Fibroblast of lung (primary cell): Measurements from ENCODE around the gene TAS2R19.
"Not testable (repeated sequence)": the region's sequence is repeated elsewhere in the genome, so short reads cannot be mapped to it uniquely, and the experiment has no call there.

Experiments
- CTCF ChIP-seq, 2 donors: IDR thresholded peaks in 1 of 2; conservative IDR thresholded peaks in 1 of 2; 1 replicate in 1 of 2; 2 replicates in 1 of 2; pipeline ENCODE4 v1.5.1; 2011 to 2012; ENCODE audit warnings: low read length in 2 of 2, control low read depth in 1 of 2, inconsistent platforms in 1 of 2, low read depth in 1 of 2, mild to moderate bottlenecking in 1 of 2
- EZH2 ChIP-seq: IDR thresholded peaks from 2 replicates; pipeline ENCODE4 v1.5.1; 2012; ENCODE audit warnings: low read length, control low read depth, mild to moderate bottlenecking; ENCODE audit errors: missing control alignments

- TF ChIP-seq CTCF (conservative IDR thresholded peaks at IDR 0.05 in 1 of 2, IDR thresholded peaks at IDR 0.05 in 1 of 2; ENCODE audit: low read depth in 1 of 2, low read length in 2 of 2); EZH2: not testable (repeated sequence)
Measured at GRCh38 chr12:11041366-11041765, 18.9 kb upstream of the TAS2R19 start.
